Bladder microvascular endothelial cell (primary cell): ENCODE data around the gene ANXA10. TPM values are rescaled to one million over a fixed set of nuclear protein-coding genes. Genes with fewer than 3 reads are reported as not detected.

Experiments used
- total RNA-seq: library from RNA; depleted of rRNA; stranded (reverse); fragments of >200 nt; gene quantifications from 2 replicates; pipeline ENCODE4 v1.2.3, GENCODE V29; 2014

The ANXA10 gene
- 0.50 TPM in 1 of 2 replicates, not detected in the other for total RNA-seq

DNA sequence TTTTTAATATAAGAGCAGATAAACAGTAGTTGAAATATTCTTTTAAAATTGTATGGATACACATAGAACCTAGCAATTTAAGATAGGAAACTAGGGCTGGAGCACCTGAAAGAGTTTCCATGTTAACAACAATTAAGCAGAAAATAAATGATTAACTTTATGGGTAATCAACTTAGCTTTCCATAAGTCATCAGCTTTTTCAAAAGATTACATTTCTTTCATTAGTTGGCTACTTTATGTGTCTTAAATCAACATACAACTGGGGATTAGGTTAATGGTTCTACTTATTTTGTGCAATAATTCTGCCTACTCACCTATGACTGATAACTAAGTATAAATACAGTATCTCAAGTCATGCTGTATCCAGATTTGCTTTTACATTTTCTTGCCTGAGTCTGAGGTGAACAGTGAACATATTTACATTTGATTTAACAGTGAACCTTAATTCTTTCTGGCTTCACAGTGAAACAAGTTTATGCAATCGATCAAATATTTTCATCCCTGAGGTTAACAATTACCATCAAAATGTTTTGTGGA is at the start of gene ANXA10:
TSS of gene ANXA10 (plus strand) at position 362 of the 537 bp plus-strand sequence. CDS start at position 526, 164 bp downstream.

Other genes starting within 250 kb of the ANXA10 start
- 18.6 and 42.2 TPM in 2 replicates for gene DDX60, start 226.2 kb downstream of the ANXA10 start, total RNA-seq